Embryonic facial prominence (tissue), 1 donor: Measurements from ENCODE around the gene GPX7.

Experiments
- DNase-seq: peaks from one replicate; pipeline ENCODE4 v3.0.0-alpha.2; 2016; ENCODE audit errors: extremely low spot score

Gene GPX7

GRCh38 chr1:52629325-52629643, 27.1 kb downstream of the GPX7 start:
- DNase-seq, result no peak

- DNase-seq, result no peak
Measured at GRCh38 chr1:52629667-52630066, 27.5 kb downstream of the GPX7 start.

GRCh38 chr1:52631759-52632331, 29.7 kb downstream of the GPX7 start:
- DNase-seq, result no peak

- DNase-seq, result no peak
Measured at GRCh38 chr1:52632732-52633290, 30.6 kb downstream of the GPX7 start, which contains the start of gene SHISAL2A. TSS of gene SHISAL2A (plus strand) at chr1:52633168. CDS start at chr1:52633494, 326 bp downstream.

GRCh38 chr1:52633291-52633754, 31.2 kb downstream of the GPX7 start:
- no peak for DNase-seq

- DNase-seq, result no peak
Measured at GRCh38 chr1:52634111-52634510, 31.9 kb downstream of the GPX7 start.

- DNase-seq, result no peak
Measured at GRCh38 chr1:52635321-52636089, 33.3 kb downstream of the GPX7 start.

GRCh38 chr1:52636721-52637695, 34.8 kb downstream of the GPX7 start:
- DNase-seq, result no peak

- DNase-seq, result no peak
Measured at GRCh38 chr1:52637946-52638345, 35.8 kb downstream of the GPX7 start.

- DNase-seq, result no peak
Measured at GRCh38 chr1:52640697-52641096, 38.5 kb downstream of the GPX7 start.

GRCh38 chr1:52641307-52641706, 39.1 kb downstream of the GPX7 start:
- no peak for DNase-seq

- no peak for DNase-seq
Measured at GRCh38 chr1:52645261-52645660, 43.1 kb downstream of the GPX7 start.

GRCh38 chr1:52651904-52652303, 49.7 kb downstream of the GPX7 start:
- DNase-seq, result no peak

GRCh38 chr1:52653207-52653849, 51.2 kb downstream of the GPX7 start:
- no peak for DNase-seq

- DNase-seq, result no peak
Measured at GRCh38 chr1:52654063-52654462, 51.9 kb downstream of the GPX7 start.

GRCh38 chr1:52657702-52658101, 55.5 kb downstream of the GPX7 start:
- no peak for DNase-seq
